Activated CD4-positive, alpha-beta T cell treated with anti-CD3 and anti-CD28 coated beads, Interleukin-2, Interleukin-6, amounts not matched to agents 100 ng/mL and 50 ng/mL, durations not matched to agents 16 hours and 8 hours (primary cell): Measurements from ENCODE around the gene ILKAP.

Experiments used
- DNase-seq: peaks from one replicate; pipeline ENCODE4 v3.0.0-alpha.2; 2020

The ILKAP gene

GRCh38 chr2:238203094-238203972 lies at the start of gene ILKAP:
ILKAP (minus strand) TSS chr2:238203695; CDS start chr2:238203553, 142 bp downstream.
- peak; percentile 93 for DNase-seq

- no peak for DNase-seq
These were observed 49.5 kb upstream of the ILKAP start for GRCh38 chr2:238252766-238253630.

- DNase-seq = no peak
These were observed 48.5 kb upstream of the ILKAP start for GRCh38 chr2:238251986-238252385.

GRCh38 chr2:238251331-238251730 lies 47.8 kb upstream of the ILKAP start:
- no peak for DNase-seq

- DNase-seq = no peak
These were observed 47.4 kb upstream of the ILKAP start for GRCh38 chr2:238250896-238251295.

GRCh38 chr2:238247841-238248453 lies 44.5 kb upstream of the ILKAP start:
- DNase-seq = no peak

- DNase-seq = no peak
These were observed 43.7 kb upstream of the ILKAP start for GRCh38 chr2:238247002-238247822.

- no peak for DNase-seq
These were observed 40.7 kb upstream of the ILKAP start for GRCh38 chr2:238244151-238244550.

- no peak for DNase-seq
These were observed 40.1 kb upstream of the ILKAP start for GRCh38 chr2:238243496-238244076.

- DNase-seq = no peak
These were observed 39.4 kb upstream of the ILKAP start for GRCh38 chr2:238242731-238243495.

GRCh38 chr2:238241970-238242369 lies 38.5 kb upstream of the ILKAP start:
- DNase-seq = no peak

- no peak for DNase-seq
These were observed 37.5 kb upstream of the ILKAP start for GRCh38 chr2:238240757-238241711.

GRCh38 chr2:238239863-238240756 lies 36.6 kb upstream of the ILKAP start, which contains the start of gene HES6:
HES6 (minus strand) TSS chr2:238240038; CDS start chr2:238239905, 133 bp downstream.
- peak; percentile 84 for DNase-seq

- DNase-seq = peak; percentile 16
These were observed 36.0 kb upstream of the ILKAP start for GRCh38 chr2:238239543-238239862.

- peak; percentile 28 for DNase-seq
These were observed 35.5 kb upstream of the ILKAP start for GRCh38 chr2:238238766-238239542.

GRCh38 chr2:238238311-238238765 lies 34.8 kb upstream of the ILKAP start:
- DNase-seq = no peak

GRCh38 chr2:238237431-238238135 lies 34.1 kb upstream of the ILKAP start:
- DNase-seq = no peak
